Transverse colon (tissue), 4 donors: Measurements from ENCODE around the gene DMP1.

Source experiments
- EP300 ChIP-seq: sonication (generic); formaldehyde crosslinking; IDR thresholded peaks from one replicate; pipeline ENCODE4 v1.6.1; 2017; ENCODE audit warnings: antibody characterized with exemption, low read depth
- POLR2A ChIP-seq: fragments of 450-650 bp; IDR thresholded peaks from one replicate; pipeline ENCODE4 v1.6.1; 2016; ENCODE audit warnings: antibody characterized with exemption, mild to moderate bottlenecking, moderate library complexity
- POLR2AphosphoS5 ChIP-seq, 3 donors: sonication (generic); formaldehyde crosslinking; IDR thresholded peaks; one replicate each; pipeline ENCODE4 v1.6.1; 2016; ENCODE audit warnings: antibody characterized with exemption in 3 of 3
- TF ChIP-seq, protein P1 (sequence below), 5 experiments: fragments of 200-600 bp in 3 of 5; fragments of 450-650 bp in 2 of 5; sonication (generic) in 3 of 5; IDR thresholded peaks; 1 replicate in 2 of 5; 2 replicates in 3 of 5; pipeline ENCODE4 v1.5.1; 2016 to 2017; ENCODE audit warnings: antibody characterized with exemption in 5 of 5, inconsistent platforms in 3 of 5, mild to moderate bottlenecking in 2 of 5, moderate library complexity in 1 of 5

DNA sequence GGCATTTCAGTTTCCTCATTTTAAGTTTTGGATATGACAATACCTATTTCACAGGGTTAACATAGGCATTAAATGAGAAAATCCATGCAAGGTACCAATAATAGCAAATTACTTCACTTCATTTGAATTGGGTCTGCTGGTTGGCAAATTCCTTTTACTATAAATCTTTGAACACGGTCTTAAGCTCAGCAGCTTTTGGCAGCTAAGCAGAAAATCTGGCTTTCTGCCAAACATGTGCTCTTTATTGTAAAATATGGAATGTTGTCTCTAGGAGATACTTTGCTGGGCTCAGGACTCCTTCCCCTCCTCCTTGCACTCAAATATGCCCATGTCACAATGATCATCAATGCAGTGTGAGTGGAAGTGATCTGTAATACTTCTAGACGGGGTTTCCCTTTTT, 16.8 kb upstream of the DMP1 start:
- TF ChIP-seq, protein P1, sequence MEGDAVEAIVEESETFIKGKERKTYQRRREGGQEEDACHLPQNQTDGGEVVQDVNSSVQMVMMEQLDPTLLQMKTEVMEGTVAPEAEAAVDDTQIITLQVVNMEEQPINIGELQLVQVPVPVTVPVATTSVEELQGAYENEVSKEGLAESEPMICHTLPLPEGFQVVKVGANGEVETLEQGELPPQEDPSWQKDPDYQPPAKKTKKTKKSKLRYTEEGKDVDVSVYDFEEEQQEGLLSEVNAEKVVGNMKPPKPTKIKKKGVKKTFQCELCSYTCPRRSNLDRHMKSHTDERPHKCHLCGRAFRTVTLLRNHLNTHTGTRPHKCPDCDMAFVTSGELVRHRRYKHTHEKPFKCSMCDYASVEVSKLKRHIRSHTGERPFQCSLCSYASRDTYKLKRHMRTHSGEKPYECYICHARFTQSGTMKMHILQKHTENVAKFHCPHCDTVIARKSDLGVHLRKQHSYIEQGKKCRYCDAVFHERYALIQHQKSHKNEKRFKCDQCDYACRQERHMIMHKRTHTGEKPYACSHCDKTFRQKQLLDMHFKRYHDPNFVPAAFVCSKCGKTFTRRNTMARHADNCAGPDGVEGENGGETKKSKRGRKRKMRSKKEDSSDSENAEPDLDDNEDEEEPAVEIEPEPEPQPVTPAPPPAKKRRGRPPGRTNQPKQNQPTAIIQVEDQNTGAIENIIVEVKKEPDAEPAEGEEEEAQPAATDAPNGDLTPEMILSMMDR (IDR thresholded peaks at IDR 0.05): no peak
- TF ChIP-seq POLR2A (no peak), EP300 (no peak), POLR2AphosphoS5 (IDR thresholded peaks at IDR 0.05) (no peak)
